D721Med (cell line): Measurements from ENCODE around the gene RTN4RL1.

Experiments
- DNase-seq: peaks from one replicate; pipeline ENCODE4 v3.0.0; 2011; ENCODE audit warnings: low spot score; ENCODE audit not compliant: insufficient read length
- FAIRE-seq: peaks from 2 replicates; lab custom pipeline; 2011; peaks lifted over from hg19 to GRCh38; lab: Jason Lieb, UNC
- CTCF ChIP-seq: IDR thresholded peaks from 2 replicates; pipeline ENCODE4 v1.5.1; 2012; ENCODE audit warnings: mild to moderate bottlenecking, control low read depth; ENCODE audit not compliant: insufficient read depth; ENCODE audit errors: missing control alignments

RTN4RL1 gene

DNA sequence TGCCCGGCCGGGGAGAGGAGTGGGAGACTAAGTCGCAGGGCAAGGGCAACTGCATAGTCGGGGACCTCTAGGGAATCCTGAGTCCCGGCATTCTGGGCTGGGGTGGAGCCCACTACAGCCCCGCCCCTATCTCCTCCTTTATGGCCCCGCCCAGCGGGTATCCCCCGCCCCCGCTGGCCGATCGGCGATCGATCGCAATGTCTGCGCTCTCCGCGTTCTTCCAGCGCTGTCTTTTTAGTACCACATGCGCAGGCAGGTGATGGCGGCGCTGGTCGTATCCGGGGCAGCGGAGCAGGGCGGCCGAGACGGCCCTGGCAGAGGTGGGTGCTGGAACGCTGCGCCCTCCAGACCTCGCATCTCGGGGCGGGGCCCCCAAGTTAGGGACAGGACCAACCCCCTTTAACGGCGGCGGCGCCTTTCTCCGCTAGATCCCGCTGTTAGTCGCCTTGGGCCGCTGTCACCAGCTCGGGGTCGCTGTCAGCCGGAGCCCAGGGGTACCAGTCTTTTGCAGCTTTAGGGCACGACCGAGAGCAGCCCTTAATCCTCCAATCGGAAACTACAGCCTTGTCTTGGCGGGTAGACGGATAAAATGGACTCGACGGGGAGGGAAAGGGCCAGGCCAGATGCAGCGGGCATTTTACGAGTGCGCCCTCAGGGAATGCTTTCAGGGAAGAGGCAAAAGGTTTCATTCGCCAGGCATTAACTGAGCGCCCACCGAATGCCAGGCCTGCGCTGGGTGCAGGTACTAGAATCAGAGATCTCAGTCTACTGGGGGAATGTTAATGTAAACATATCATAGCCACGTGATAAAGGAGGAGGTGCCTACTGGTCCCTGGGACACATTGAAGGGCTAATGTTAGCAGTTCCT lies 5.0 kb upstream of the RTN4RL1 start, which contains the start of gene DPH1:
DPH1 (plus strand) TSS at position 243 of the 868 bp plus-strand sequence; CDS start at position 260, 17 bp downstream.
- DNase-seq (peak; percentile 85), FAIRE-seq (peak; percentile 91)
- TF ChIP-seq CTCF, result no peak

DNA sequence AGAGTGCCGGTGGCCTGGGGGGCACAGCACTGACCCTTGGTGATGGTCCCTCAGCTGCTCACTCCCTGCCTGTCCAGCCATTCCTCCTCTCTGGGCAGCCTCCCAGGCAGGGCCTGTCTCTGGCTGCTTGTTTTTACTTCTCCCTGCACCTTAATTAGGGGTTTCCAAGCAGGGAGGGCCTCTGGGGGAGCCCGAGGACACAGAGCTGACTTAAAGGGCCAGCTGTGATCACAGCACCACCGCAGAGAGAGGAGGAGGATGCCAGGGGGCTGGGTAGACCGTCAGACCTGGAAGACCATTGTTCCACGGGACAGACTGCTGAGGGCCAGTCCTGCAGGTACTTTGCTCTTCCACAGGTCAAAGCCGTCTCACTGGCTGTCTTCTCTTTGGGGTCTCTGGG lies 3.6 kb upstream of the RTN4RL1 start:
- FAIRE-seq (no peak), DNase-seq (no peak)
- TF ChIP-seq CTCF, result no peak

DNA sequence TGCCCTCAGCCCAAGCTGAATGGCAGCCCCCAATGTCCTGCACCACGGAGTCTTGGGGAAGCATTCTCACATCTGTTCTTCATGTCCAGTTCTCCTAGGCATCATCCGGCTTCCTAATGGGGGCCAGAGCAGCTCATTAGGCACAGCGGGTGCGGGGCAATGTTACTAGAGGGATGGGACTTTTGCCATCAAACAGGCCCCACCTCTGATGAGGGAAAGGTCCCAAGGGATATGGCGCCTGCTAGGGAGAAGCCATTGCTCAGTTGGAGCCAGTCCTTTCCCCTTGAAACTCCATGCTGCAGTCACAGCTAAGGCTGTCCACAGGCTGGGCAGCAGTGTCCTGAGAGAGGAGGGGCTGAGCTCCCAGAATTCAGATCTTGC lies 3.1 kb upstream of the RTN4RL1 start:
- DNase-seq, result no peak
- TF ChIP-seq CTCF, result no peak
- no peak for FAIRE-seq

DNA sequence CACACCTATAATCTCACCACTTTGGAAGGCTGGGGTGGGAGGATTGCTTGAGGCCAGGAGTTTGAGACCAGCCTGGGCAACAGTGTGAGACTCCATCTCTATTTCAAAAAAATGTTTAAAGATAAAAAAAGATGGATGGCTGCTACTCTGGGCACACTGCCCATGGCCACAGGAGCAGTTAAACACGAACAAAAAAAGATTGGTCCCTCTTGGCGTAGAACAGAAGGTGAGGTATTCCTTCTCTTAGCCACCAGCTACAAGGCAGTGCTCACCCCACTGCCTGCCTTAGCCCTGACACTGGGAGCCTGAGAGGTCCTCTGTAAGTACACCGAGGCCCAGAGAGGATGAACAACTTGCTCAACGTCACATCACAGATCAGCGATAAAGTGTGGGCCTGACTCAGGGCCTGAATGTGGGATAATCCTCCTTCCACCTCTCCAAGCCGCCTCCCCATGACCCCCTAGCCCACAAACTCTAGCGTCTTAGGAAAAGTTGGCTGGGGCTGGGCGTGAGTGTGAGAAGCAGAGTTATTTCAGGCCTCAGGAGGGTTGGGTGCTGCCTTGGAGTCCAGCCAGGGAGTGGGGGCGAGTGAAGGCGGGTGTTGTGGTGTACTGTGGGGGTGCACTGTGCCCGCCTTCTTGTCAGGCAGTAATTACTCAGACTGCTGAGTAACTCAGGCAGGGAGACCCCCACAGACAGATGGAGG lies 2.5 kb upstream of the RTN4RL1 start:
- DNase-seq (no peak), FAIRE-seq (no peak)
- no peak for TF ChIP-seq CTCF

- peak; percentile 56 for TF ChIP-seq CTCF
- FAIRE-seq (no peak), DNase-seq (peak; percentile 79)
These were observed 632 bp upstream of the RTN4RL1 start for GRCh38 chr17:2025622-2026309.

- DNase-seq, result no peak
- no peak for FAIRE-seq
- TF ChIP-seq CTCF, result no peak
These were observed 438 bp downstream of the RTN4RL1 start for GRCh38 chr17:2024572-2025219.
